ENCODE data around the gene CHST13.

The CHST13 gene

GRCh38 chr3:126552688-126553283 lies 28.8 kb downstream of the CHST13 start:
- DNase-seq (ENCODE audit: insufficient read length, low spot score), result no peak
- no peak for FAIRE-seq

- no peak for FAIRE-seq
These were observed 29.5 kb downstream of the CHST13 start for GRCh38 chr3:126553284-126554084.

GRCh38 chr3:126554560-126555525 lies 30.9 kb downstream of the CHST13 start:
- FAIRE-seq, result no peak
- no peak for DNase-seq (ENCODE audit: insufficient read length, low spot score)

More at GRCh38 chr3:126553284-126554084, 29.5 kb downstream of the CHST13 start:
- no peak for DNase-seq (ENCODE audit: insufficient read length, low spot score)

- DNase-seq (ENCODE audit: insufficient read length, low spot score) (no peak), FAIRE-seq (no peak)
These were observed 32.1 kb downstream of the CHST13 start for GRCh38 chr3:126555795-126556636.

GRCh38 chr3:126556637-126557414 lies 32.9 kb downstream of the CHST13 start:
- no peak for FAIRE-seq
- DNase-seq (ENCODE audit: insufficient read length, low spot score), result no peak

- FAIRE-seq, result no peak
- no peak for DNase-seq (ENCODE audit: insufficient read length, low spot score)
These were observed 33.4 kb downstream of the CHST13 start for GRCh38 chr3:126557415-126557745.

- FAIRE-seq (no peak), DNase-seq (ENCODE audit: insufficient read length, low spot score) (no peak)
These were observed 33.8 kb downstream of the CHST13 start for GRCh38 chr3:126557761-126558160.

GRCh38 chr3:126558336-126559071 lies 34.5 kb downstream of the CHST13 start, which contains the start of gene C3orf22:
Gene C3orf22 (minus strand): TSS chr3:126558932. CDS start chr3:126553390, 5,542 bp downstream.
- FAIRE-seq (no peak), DNase-seq (ENCODE audit: insufficient read length, low spot score) (no peak)

- no peak for FAIRE-seq
- no peak for DNase-seq (ENCODE audit: insufficient read length, low spot score)
These were observed 38.9 kb downstream of the CHST13 start for GRCh38 chr3:126562737-126563276.

GRCh38 chr3:126567696-126568438 lies 43.9 kb downstream of the CHST13 start:
- FAIRE-seq (no peak), DNase-seq (ENCODE audit: insufficient read length, low spot score) (no peak)

- FAIRE-seq, result no peak
These were observed 44.9 kb downstream of the CHST13 start for GRCh38 chr3:126568776-126569342.

GRCh38 chr3:126569390-126569975 lies 45.5 kb downstream of the CHST13 start:
- DNase-seq (ENCODE audit: insufficient read length, low spot score) (no peak), FAIRE-seq (no peak)

More at GRCh38 chr3:126568776-126569342, 44.9 kb downstream of the CHST13 start:
- DNase-seq (ENCODE audit: insufficient read length, low spot score), result no peak

- no peak for FAIRE-seq
- DNase-seq (ENCODE audit: insufficient read length, low spot score), result no peak
These were observed 46.2 kb downstream of the CHST13 start for GRCh38 chr3:126570103-126570541.

- FAIRE-seq, result no peak
- no peak for DNase-seq (ENCODE audit: insufficient read length, low spot score)
These were observed 47.1 kb downstream of the CHST13 start for GRCh38 chr3:126571078-126571477.

GRCh38 chr3:126573492-126574117 lies 49.6 kb downstream of the CHST13 start:
- FAIRE-seq, result no peak
- no peak for DNase-seq (ENCODE audit: insufficient read length, low spot score)

- FAIRE-seq, result no peak
These were observed 53.3 kb downstream of the CHST13 start for GRCh38 chr3:126577261-126577660.

GRCh38 chr3:126578702-126579101 lies 54.7 kb downstream of the CHST13 start:
- FAIRE-seq (no peak), DNase-seq (ENCODE audit: insufficient read length, low spot score) (no peak)

More at GRCh38 chr3:126577261-126577660, 53.3 kb downstream of the CHST13 start:
- DNase-seq (ENCODE audit: insufficient read length, low spot score), result no peak

Measured in GM19239 (cell line).